ENCODE measurements around the gene FUT3. TPM values are rescaled to one million over a fixed set of nuclear protein-coding genes. Genes with fewer than 3 reads are reported as not detected.

Gene FUT3
- total and polyA plus RNA-seq, 9 of the 15 experiments (the other 6 are each of a cell fraction or from before 2014, with no cell fraction given), result 0.09 TPM; not detected in 8

DNA sequence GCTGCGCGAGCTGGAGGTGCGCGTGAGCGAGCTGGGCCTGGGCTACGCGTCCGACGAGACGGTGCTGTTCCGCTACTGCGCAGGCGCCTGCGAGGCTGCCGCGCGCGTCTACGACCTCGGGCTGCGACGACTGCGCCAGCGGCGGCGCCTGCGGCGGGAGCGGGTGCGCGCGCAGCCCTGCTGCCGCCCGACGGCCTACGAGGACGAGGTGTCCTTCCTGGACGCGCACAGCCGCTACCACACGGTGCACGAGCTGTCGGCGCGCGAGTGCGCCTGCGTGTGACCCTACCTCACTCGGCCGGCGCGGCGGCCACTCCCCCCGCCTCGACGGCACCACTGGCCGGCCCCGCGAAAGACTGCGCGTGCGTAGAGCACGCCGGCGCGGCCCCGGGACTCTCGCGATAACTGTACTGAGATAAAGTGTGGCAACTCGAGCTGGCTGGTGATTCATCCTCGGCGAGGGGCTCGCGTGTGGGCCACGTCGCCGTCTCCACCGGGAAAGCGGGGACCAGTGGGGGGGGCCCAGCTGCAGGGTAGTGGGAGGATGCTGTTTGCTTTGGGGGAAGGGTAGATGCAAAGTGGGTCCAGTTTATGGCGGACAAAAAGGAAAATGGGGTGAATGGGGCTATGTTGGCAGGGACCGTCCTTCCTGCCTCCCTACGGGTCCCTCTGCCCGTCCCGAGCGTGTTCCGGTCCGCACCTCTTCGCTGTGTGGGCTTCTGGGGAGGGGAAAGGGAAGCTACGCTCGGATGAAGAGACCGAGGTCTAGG, 23.2 kb downstream of the FUT3 start (continued):
- TF ChIP-seq, protein P1, sequence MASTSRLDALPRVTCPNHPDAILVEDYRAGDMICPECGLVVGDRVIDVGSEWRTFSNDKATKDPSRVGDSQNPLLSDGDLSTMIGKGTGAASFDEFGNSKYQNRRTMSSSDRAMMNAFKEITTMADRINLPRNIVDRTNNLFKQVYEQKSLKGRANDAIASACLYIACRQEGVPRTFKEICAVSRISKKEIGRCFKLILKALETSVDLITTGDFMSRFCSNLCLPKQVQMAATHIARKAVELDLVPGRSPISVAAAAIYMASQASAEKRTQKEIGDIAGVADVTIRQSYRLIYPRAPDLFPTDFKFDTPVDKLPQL (IDR thresholded peaks at IDR 0.05; ENCODE audit: extremely low read depth, insufficient read length), result no peak
- no peak for TF ChIP-seq ZNF354B (CRISPR knock-in tag; IDR thresholded peaks at IDR 0.05)
- TF ChIP-seq LEF1 (IDR thresholded peaks at IDR 0.05), result peak; percentile 61; the same call in 1 of the 2 replicates
- TF ChIP-seq ARNT (IDR thresholded peaks at IDR 0.05), result no peak
- no peak for TF ChIP-seq RBM17 (IDR thresholded peaks at IDR 0.05; ENCODE audit: borderline replicate concordance, low read depth, low read length)
- peak; percentile 91 for TF ChIP-seq PML (IDR thresholded peaks at IDR 0.05; ENCODE audit: low read length)
- TF ChIP-seq, protein P2, sequence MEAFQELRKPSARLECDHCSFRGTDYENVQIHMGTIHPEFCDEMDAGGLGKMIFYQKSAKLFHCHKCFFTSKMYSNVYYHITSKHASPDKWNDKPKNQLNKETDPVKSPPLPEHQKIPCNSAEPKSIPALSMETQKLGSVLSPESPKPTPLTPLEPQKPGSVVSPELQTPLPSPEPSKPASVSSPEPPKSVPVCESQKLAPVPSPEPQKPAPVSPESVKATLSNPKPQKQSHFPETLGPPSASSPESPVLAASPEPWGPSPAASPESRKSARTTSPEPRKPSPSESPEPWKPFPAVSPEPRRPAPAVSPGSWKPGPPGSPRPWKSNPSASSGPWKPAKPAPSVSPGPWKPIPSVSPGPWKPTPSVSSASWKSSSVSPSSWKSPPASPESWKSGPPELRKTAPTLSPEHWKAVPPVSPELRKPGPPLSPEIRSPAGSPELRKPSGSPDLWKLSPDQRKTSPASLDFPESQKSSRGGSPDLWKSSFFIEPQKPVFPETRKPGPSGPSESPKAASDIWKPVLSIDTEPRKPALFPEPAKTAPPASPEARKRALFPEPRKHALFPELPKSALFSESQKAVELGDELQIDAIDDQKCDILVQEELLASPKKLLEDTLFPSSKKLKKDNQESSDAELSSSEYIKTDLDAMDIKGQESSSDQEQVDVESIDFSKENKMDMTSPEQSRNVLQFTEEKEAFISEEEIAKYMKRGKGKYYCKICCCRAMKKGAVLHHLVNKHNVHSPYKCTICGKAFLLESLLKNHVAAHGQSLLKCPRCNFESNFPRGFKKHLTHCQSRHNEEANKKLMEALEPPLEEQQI (IDR thresholded peaks at IDR 0.05), result no peak
- peak; percentile 84 for TF ChIP-seq MBD2 (IDR thresholded peaks at IDR 0.05; ENCODE audit: borderline replicate concordance, low read depth)
- TF ChIP-seq TAF7 (tag; IDR thresholded peaks at IDR 0.05), result peak; percentile 87
- peak in 1 of 2 experiments; percentile 86; a peak in 1 of 4 replicates for TF ChIP-seq TEAD1 (CRISPR knock-in tag; IDR thresholded peaks at IDR 0.05)
- TF ChIP-seq, protein P3, sequence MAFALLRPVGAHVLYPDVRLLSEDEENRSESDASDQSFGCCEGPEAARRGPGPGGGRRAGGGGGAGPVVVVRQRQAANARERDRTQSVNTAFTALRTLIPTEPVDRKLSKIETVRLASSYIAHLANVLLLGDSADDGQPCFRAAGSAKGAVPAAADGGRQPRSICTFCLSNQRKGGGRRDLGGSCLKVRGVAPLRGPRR (CRISPR knock-in tag; IDR thresholded peaks at IDR 0.05), result no peak
- 0 out of 2 replicates have a peak, but pooled peaks have one; percentile 15 for TF ChIP-seq FOXM1 (IDR thresholded peaks at IDR 0.05; ENCODE audit: low read depth)
- TF ChIP-seq FOXM1 (CRISPR knock-in tag; IDR thresholded peaks at IDR 0.05; ENCODE audit: low read depth), result no peak
- peak; percentile 83 for TF ChIP-seq SMARCA4 (IDR thresholded peaks at IDR 0.05)
- TF ChIP-seq, protein P4, sequence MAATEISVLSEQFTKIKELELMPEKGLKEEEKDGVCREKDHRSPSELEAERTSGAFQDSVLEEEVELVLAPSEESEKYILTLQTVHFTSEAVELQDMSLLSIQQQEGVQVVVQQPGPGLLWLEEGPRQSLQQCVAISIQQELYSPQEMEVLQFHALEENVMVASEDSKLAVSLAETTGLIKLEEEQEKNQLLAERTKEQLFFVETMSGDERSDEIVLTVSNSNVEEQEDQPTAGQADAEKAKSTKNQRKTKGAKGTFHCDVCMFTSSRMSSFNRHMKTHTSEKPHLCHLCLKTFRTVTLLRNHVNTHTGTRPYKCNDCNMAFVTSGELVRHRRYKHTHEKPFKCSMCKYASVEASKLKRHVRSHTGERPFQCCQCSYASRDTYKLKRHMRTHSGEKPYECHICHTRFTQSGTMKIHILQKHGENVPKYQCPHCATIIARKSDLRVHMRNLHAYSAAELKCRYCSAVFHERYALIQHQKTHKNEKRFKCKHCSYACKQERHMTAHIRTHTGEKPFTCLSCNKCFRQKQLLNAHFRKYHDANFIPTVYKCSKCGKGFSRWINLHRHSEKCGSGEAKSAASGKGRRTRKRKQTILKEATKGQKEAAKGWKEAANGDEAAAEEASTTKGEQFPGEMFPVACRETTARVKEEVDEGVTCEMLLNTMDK (IDR thresholded peaks at IDR 0.05; ENCODE audit: borderline replicate concordance, insufficient read depth, low read depth, low read length, poor library complexity, severe bottlenecking), result no peak
- TF ChIP-seq IRF2 (CRISPR knock-in tag; IDR thresholded peaks at IDR 0.05), result no peak
- TF ChIP-seq, protein P5, sequence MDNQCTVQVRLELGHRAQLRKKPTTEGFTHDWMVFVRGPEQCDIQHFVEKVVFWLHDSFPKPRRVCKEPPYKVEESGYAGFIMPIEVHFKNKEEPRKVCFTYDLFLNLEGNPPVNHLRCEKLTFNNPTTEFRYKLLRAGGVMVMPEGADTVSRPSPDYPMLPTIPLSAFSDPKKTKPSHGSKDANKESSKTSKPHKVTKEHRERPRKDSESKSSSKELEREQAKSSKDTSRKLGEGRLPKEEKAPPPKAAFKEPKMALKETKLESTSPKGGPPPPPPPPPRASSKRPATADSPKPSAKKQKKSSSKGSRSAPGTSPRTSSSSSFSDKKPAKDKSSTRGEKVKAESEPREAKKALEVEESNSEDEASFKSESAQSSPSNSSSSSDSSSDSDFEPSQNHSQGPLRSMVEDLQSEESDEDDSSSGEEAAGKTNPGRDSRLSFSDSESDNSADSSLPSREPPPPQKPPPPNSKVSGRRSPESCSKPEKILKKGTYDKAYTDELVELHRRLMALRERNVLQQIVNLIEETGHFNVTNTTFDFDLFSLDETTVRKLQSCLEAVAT (IDR thresholded peaks at IDR 0.05), result peak in 1 of 2 experiments; percentile 70; a peak in 2 of 4 replicates
- no peak for TF ChIP-seq CAMTA2 (CRISPR knock-in tag; conservative IDR thresholded peaks at IDR 0.05)
- peak; percentile 98 for TF ChIP-seq KDM5B (IDR thresholded peaks at IDR 0.05; ENCODE audit: insufficient replicate concordance, low read depth, low read length)
- no peak for TF ChIP-seq GTF2A2 (tag; IDR thresholded peaks at IDR 0.05)
- TF ChIP-seq FOXA3 (CRISPR knock-in tag; conservative IDR thresholded peaks at IDR 0.05 in 1 of 2, IDR thresholded peaks at IDR 0.05 in 1 of 2), result peak; percentile 91 to 98
- TF ChIP-seq SLC30A9 (CRISPR knock-in tag; IDR thresholded peaks at IDR 0.05), result no peak

Measured in K562 (cell line).